ENCODE measurements around the gene CSGALNACT2. TPM values are rescaled to one million over a fixed set of nuclear protein-coding genes. Genes with fewer than 3 reads are reported as not detected.

Gene CSGALNACT2
- total RNA-seq, 1 experiment from 2014 or later, result 22.3 TPM

DNA sequence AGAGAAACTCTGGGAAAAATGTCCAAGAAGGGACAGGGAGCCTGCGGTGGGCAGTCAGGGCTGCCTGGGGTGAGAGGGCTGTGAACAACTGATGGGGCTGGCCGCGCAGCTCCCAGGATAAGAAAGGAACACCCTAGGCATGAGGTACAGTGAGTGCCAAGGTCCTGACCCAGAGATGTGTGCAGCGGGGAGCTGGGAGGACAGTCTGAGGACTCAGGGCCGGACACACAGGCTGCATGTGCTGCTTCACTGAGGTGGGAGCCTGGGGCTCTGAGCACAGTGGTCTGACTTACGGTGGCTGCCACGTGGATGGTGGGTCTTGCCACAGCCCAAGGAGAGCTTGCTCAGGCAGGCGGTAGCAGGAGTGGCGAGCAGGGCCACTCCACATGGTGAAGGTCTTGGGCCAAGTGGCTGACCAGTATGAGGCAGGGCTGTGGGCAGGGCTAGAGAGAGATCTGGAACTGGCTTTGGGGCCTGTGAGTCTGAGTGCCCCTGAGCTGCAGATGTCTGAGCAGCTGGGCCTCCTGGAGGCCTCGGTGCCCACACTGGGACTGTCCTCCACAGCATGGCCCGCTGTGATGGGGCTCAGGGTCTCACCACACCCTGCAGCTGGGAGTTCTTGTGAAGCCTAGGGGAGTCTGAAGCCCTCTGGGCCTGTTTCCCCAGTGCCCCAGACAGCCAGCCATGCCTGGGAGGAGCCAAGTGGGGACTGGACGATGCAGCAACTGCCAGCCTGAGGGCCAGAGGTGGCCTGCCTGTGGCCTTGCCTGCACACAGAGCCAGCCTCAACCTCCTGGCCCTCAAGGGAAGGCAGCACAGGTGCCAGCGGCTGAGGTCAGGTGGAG lies 68.4 kb downstream of the CSGALNACT2 start:
- BruUV-seq (replicated peaks), result no TSS peak
- H3K4me1 ChIP-seq (ENCODE audit: control insufficient read depth, insufficient read depth, low read length), result peaks cover 21% of the 10 kb centered on the region
- TF ChIP-seq POLR2AphosphoS5 (IDR thresholded peaks at IDR 0.05; ENCODE audit: low read depth, low read length) (no peak), TCF7L2 (IDR thresholded peaks at IDR 0.05; ENCODE audit: low read depth, low read length) (no peak), SIN3A (IDR thresholded peaks at IDR 0.05; ENCODE audit: borderline replicate concordance, insufficient read depth, low read depth, low read length) (no peak)
- TF ChIP-seq, protein P1, sequence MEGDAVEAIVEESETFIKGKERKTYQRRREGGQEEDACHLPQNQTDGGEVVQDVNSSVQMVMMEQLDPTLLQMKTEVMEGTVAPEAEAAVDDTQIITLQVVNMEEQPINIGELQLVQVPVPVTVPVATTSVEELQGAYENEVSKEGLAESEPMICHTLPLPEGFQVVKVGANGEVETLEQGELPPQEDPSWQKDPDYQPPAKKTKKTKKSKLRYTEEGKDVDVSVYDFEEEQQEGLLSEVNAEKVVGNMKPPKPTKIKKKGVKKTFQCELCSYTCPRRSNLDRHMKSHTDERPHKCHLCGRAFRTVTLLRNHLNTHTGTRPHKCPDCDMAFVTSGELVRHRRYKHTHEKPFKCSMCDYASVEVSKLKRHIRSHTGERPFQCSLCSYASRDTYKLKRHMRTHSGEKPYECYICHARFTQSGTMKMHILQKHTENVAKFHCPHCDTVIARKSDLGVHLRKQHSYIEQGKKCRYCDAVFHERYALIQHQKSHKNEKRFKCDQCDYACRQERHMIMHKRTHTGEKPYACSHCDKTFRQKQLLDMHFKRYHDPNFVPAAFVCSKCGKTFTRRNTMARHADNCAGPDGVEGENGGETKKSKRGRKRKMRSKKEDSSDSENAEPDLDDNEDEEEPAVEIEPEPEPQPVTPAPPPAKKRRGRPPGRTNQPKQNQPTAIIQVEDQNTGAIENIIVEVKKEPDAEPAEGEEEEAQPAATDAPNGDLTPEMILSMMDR (IDR thresholded peaks at IDR 0.05), result no peak
- TF ChIP-seq, protein P2, sequence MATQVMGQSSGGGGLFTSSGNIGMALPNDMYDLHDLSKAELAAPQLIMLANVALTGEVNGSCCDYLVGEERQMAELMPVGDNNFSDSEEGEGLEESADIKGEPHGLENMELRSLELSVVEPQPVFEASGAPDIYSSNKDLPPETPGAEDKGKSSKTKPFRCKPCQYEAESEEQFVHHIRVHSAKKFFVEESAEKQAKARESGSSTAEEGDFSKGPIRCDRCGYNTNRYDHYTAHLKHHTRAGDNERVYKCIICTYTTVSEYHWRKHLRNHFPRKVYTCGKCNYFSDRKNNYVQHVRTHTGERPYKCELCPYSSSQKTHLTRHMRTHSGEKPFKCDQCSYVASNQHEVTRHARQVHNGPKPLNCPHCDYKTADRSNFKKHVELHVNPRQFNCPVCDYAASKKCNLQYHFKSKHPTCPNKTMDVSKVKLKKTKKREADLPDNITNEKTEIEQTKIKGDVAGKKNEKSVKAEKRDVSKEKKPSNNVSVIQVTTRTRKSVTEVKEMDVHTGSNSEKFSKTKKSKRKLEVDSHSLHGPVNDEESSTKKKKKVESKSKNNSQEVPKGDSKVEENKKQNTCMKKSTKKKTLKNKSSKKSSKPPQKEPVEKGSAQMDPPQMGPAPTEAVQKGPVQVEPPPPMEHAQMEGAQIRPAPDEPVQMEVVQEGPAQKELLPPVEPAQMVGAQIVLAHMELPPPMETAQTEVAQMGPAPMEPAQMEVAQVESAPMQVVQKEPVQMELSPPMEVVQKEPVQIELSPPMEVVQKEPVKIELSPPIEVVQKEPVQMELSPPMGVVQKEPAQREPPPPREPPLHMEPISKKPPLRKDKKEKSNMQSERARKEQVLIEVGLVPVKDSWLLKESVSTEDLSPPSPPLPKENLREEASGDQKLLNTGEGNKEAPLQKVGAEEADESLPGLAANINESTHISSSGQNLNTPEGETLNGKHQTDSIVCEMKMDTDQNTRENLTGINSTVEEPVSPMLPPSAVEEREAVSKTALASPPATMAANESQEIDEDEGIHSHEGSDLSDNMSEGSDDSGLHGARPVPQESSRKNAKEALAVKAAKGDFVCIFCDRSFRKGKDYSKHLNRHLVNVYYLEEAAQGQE (IDR thresholded peaks at IDR 0.05; ENCODE audit: insufficient read depth in 1 of 2, low read depth in 2 of 2, low read length in 1 of 2), result no peak
- DNase-seq (ENCODE audit: low read depth, low spot score) (no peak), ATAC-seq (no peak)
- intact Hi-C loops (cut with micrococcal nuclease; ENCODE audit: unreplicated experiment), result no loop called here
- in situ Hi-C loops (cut with HindIII; ENCODE audit: low pct_unique_long_range_greater_than_20kb, low sequenced_read_pairs), result no loop called here
- H3K27me3 ChIP-seq (ENCODE audit: control insufficient read depth, insufficient read depth, low read length), result no peaks in the 10 kb centered on the region
- H3K36me3 ChIP-seq (ENCODE audit: control insufficient read depth, insufficient read depth, low read length), result peaks cover 5% of the 10 kb centered on the region; the same call in 1 of the 2 replicates
- no peak overlapping the region for H3K27ac ChIP-seq (ENCODE audit: low read length)
- H3K4me3 ChIP-seq (ENCODE audit: low read depth in 2 of 2, low read length in 2 of 2), result no peak overlapping the region
- no peaks in the 10 kb centered on the region for H3K9me3 ChIP-seq (ENCODE audit: control insufficient read depth, insufficient read depth, low read depth, low read length)
- ChIA-PET POLR2A (no interaction called here), CTCF (no interaction called here)

DNA sequence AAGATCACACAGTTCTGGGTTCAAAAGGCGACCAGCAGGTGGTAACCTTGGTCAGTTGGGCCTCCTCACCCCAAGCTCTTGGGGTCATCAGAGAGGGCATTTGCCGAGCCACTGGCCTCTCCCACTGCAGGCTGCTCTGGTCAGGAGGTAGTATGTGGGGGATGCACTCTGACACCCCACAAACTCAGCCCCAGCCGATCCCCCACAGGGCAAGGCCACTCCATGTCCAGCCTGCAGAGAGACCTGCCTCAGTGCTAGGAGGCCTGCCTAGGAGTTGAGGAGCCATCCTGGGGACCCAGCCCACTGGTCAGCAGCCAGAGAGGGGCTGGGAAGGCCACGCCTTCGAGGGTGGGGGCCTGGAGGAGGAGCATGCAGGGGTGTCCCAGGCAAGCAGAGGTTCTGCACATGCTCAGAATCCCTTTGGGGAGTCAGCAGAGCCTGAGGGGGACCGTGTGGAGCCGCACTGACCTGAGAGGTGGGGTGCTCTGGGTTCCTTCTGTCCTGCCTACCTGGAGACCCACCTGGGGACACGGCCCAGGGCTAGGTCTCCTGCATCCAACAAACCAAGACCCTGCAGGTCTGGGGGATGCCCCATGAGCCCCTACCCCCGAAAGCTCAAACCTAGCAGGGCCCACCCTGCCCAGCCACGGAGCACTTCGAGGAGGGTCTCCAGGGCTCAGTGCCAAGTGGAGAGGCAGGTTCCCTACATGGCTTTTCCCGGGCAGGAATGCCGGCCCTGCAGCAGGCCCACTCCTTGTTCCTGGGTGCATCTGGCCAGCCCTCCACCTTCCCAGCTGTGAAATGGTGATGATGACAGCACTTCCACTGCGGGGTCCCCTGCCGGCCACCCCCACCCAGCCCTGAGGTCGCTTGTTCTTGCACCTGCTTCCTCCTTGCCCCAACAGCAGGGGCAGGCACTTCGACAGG lies 70.2 kb downstream of the CSGALNACT2 start:
- DNase-seq (ENCODE audit: low read depth, low spot score) (no peak), ATAC-seq (no peak)
- Histone ChIP-seq H3K4me1 (ENCODE audit: control insufficient read depth, insufficient read depth, low read length) (peaks cover 24% of the 10 kb centered on the region), H3K4me3 (ENCODE audit: low read depth in 2 of 2, low read length in 2 of 2) (no peak overlapping the region), H3K27ac (ENCODE audit: low read length) (no peak overlapping the region), H3K36me3 (ENCODE audit: control insufficient read depth, insufficient read depth, low read length) (no peaks in the 10 kb centered on the region; the same call in 1 of the 2 replicates), H3K9me3 (ENCODE audit: control insufficient read depth, insufficient read depth, low read depth, low read length) (no peaks in the 10 kb centered on the region), H3K27me3 (ENCODE audit: control insufficient read depth, insufficient read depth, low read length) (no peaks in the 10 kb centered on the region)
- ChIA-PET POLR2A (no interaction called here), CTCF (no interaction called here)
- BruUV-seq (replicated peaks), result no TSS peak
- TF ChIP-seq, protein P2 (IDR thresholded peaks at IDR 0.05; ENCODE audit: insufficient read depth in 1 of 2, low read depth in 2 of 2, low read length in 1 of 2), result no peak
- no peak for TF ChIP-seq TCF7L2 (IDR thresholded peaks at IDR 0.05; ENCODE audit: low read depth, low read length)
- TF ChIP-seq SIN3A (IDR thresholded peaks at IDR 0.05; ENCODE audit: borderline replicate concordance, insufficient read depth, low read depth, low read length), result no peak
- TF ChIP-seq, protein P1 (IDR thresholded peaks at IDR 0.05), result no peak
- TF ChIP-seq POLR2AphosphoS5 (IDR thresholded peaks at IDR 0.05; ENCODE audit: low read depth, low read length), result no peak
- in situ Hi-C loops (cut with HindIII; ENCODE audit: low pct_unique_long_range_greater_than_20kb, low sequenced_read_pairs) (no loop called here), intact Hi-C loops (cut with micrococcal nuclease; ENCODE audit: unreplicated experiment) (no loop called here)

All from Panc1 (cell line).